HG02610 (cell line): Measurements from ENCODE around the gene KCNJ14.

Source experiments
- ATAC-seq: cut with Tn5 transposase; IDR thresholded peaks from one replicate; pipeline ENCODE4 v1.9.1; 2021; ENCODE audit warnings: mild to moderate bottlenecking, moderate library complexity; ENCODE audit not compliant: unreplicated experiment

KCNJ14 gene

GRCh38 chr19:48469934-48470680, 14.7 kb downstream of the KCNJ14 start:
- ATAC-seq = no peak

- no peak for ATAC-seq
These were observed 15.5 kb downstream of the KCNJ14 start for GRCh38 chr19:48470856-48471255.

GRCh38 chr19:48471836-48472235, 16.5 kb downstream of the KCNJ14 start:
- no peak for ATAC-seq

GRCh38 chr19:48473161-48473966, 18.0 kb downstream of the KCNJ14 start:
- ATAC-seq = no peak

GRCh38 chr19:48474084-48474592, 18.8 kb downstream of the KCNJ14 start:
- ATAC-seq = no peak

- no peak for ATAC-seq
These were observed 20.1 kb downstream of the KCNJ14 start for GRCh38 chr19:48475369-48476068.

- ATAC-seq = no peak
These were observed 20.8 kb downstream of the KCNJ14 start for GRCh38 chr19:48476176-48476575.

GRCh38 chr19:48477067-48477685, 21.8 kb downstream of the KCNJ14 start:
- ATAC-seq = no peak

- ATAC-seq = no peak
These were observed 22.4 kb downstream of the KCNJ14 start for GRCh38 chr19:48477698-48478338.

- ATAC-seq = no peak
These were observed 23.2 kb downstream of the KCNJ14 start for GRCh38 chr19:48478339-48479256.

GRCh38 chr19:48479686-48480085, 24.3 kb downstream of the KCNJ14 start:
- no peak for ATAC-seq

GRCh38 chr19:48480183-48480557, 24.8 kb downstream of the KCNJ14 start:
- ATAC-seq = no peak

- ATAC-seq = no peak
These were observed 25.5 kb downstream of the KCNJ14 start for GRCh38 chr19:48480558-48481500.

- ATAC-seq = no peak
These were observed 26.7 kb downstream of the KCNJ14 start for GRCh38 chr19:48481846-48482639.

GRCh38 chr19:48483301-48483700, 27.9 kb downstream of the KCNJ14 start:
- ATAC-seq = no peak

GRCh38 chr19:48484247-48484893, 29.0 kb downstream of the KCNJ14 start:
- ATAC-seq = no peak
